ENCODE data around the gene FBXO7.
"Not testable (repeated sequence)": the region's sequence is repeated elsewhere in the genome, so short reads cannot be mapped to it uniquely, and the experiment has no call there.

The FBXO7 gene

DNA sequence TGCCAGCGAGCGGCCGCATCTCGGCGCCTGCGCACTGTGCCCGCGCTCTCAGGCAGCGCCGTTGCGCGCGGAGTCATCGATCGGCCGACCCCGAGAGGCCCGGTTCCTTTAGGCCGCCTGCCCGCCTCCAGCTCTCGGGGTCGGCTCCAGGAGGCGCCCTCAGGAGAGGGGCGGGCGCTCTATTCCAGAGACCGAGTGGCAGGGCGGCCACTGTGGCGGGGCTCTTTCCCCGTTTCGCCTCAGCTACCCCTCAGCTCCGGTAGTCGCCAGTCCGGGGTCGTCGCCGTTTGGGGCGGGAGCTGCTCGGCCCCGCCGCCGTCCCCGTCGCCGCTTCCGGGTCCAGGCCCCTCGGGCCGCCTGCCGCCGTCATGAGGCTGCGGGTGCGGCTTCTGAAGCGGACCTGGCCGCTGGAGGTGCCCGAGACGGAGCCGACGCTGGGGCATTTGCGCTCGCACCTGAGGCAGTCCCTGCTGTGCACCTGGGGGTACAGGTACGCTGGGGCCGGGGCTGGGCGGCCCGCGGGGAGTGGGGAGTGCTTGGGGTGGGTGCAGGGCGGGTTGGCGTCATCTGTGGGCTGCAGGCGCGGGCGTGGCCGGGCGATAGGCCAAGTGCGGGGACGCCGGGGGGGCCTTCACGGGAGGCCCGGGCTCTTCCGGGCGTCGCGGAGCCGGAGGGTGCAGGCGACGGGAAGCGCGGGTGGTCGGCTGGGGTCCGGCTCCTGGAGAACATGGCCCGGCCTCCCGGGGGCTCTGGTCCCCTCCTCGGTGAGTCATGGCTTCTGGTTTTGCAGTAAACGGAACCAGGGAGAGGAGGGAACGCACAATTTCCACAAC, at the start of gene FBXO7:
FBXO7 (plus strand) TSS at position 177 of the 833 bp plus-strand sequence; CDS start at position 369, 192 bp downstream.
- peak; percentile 64 to 71 for DNase-seq

DNA sequence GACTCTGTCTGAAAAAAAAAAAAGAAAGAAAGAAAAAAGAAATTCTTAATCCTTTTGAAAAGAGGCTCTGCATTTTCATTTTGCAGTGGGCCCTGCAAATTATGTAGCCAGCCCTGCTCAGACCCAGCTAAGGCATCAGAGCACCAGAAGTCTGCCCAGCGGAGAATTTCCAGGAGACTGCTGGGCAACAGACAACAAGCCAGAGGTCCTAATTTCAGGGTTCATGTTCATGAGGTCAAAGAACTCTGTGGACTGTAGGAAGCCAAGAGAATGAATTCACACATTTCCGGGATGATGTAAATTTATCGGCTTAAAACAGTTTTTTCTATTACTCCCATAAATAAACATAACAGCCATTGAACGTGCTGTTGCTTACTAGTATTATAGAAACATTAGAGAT, 47.7 kb upstream of the FBXO7 start:
- no peak for DNase-seq

- no peak for DNase-seq
Observed at GRCh38 chr22:32430352-32430751, 44.3 kb upstream of the FBXO7 start.

DNA sequence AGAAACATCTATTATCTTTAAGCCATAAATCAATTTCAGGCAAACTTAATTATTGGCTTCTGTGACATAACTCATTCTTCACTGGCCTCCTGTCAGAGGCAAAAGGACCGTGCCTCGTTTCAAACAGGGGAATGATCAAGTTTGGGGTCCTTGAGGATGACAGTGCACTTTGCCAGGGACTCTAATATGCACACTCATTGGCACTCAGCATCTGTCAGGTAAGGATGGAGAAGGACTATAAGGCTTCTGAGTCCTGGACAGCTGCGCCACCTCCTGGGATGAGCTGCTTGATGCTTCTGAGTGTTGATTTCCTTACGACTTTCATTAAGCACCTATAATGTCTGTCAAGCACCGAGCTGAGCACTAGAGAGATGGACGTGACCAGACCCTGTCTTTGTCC, 30.5 kb upstream of the FBXO7 start:
- no peak for DNase-seq

DNA sequence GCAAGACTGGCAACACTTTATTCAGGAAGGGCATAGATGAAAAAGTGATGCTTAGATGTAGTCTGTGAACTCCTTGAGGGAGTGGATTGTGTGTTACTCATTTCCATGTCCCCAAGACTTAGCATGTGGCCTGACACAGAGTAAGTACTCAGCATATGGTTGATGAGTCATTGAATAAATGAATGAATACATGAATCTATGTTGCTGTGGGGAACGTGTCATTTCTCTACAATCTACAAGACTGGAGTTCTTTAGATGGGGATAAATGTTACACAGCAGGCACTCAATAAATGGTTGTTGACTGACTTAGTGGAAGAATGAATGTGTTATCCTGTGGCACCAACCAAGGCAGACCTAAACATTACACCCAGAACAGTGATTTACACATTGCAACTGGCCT, 28.3 kb upstream of the FBXO7 start:
- DNase-seq = no peak

DNA sequence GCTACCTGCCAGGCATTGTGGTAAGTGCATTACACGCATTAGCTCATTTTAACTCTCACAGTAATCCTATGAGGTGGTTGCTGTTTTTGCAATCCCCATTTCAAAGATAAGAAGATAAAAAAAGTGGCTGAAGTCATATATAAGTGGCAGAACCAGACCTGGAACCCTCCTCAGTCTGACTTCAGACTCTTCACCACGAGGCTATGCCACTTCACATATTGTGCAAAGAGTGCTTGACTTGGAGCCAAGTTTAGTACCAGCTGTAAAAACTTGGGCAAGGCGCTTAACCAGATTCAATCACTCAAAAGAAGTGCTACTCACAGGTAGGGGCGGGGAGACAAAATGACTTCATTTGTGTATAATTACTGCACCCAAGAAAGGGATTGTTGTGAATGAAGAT, 25.6 kb upstream of the FBXO7 start:
- DNase-seq = no peak

- no peak for DNase-seq
Observed at GRCh38 chr22:32457031-32457430, 17.6 kb upstream of the FBXO7 start.

GRCh38 chr22:32462452-32462851, 12.2 kb upstream of the FBXO7 start:
- no peak for DNase-seq

- no peak for DNase-seq
Observed at GRCh38 chr22:32465661-32466060, 8.9 kb upstream of the FBXO7 start.

- DNase-seq = no peak
Observed at GRCh38 chr22:32466496-32466895, 8.1 kb upstream of the FBXO7 start.

GRCh38 chr22:32469799-32470212, 4.8 kb upstream of the FBXO7 start:
- no peak for DNase-seq

GRCh38 chr22:32473388-32473952, 1.1 kb upstream of the FBXO7 start:
- peak in 1 of 2 experiments; percentile 14 for DNase-seq

- DNase-seq = no peak
Observed at GRCh38 chr22:32475468-32476010, 928 bp downstream of the FBXO7 start.

- DNase-seq = no peak
Observed at GRCh38 chr22:32476281-32477195, 1.9 kb downstream of the FBXO7 start.

GRCh38 chr22:32477596-32477995, 3.0 kb downstream of the FBXO7 start:
- DNase-seq = no peak

DNA sequence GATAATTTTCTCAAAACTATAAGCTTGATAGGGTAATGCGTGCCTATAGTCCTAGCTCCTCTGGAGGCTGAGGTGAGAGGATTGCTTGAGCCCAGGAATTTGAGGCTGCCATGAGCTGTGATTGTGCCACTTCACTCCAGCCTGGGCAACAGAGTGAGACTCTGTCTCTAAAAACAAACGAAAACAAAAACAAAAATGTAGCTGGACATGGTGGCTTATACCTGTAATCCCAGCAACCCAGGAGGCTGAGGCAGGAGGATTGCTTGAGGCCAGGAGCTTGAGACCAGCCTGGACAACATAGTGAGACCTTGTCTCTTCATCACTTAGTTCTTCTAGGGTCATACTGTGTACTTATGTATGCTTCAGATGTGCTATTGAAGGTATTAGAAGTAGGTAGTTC, 3.9 kb downstream of the FBXO7 start:
- DNase-seq = not testable (repeated sequence)

GRCh38 chr22:32478994-32479393, 4.4 kb downstream of the FBXO7 start:
- DNase-seq = no peak

DNA sequence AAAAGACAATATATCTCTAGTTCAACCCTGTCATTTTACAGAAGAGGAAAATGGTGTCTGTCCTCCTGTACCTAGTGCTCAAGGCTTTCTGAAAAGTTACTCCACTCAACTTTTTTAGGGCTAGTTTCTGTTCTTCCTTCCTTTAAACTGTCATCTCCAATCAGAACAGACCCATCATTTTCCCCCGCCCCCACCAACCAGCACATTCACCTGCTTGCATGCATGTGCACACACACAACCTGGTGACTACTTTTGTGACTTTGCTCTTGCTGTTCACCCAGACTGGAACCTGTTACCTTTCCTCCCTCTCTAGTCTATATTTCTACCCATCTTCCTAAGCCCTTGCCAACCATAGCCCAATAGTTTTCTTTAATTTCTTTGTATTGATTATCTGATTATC, 5.6 kb downstream of the FBXO7 start:
- DNase-seq = no peak

- DNase-seq = no peak
Observed at GRCh38 chr22:32482708-32483107, 8.1 kb downstream of the FBXO7 start.

- DNase-seq = no peak
Observed at GRCh38 chr22:32486656-32487390, 12.2 kb downstream of the FBXO7 start.

DNA sequence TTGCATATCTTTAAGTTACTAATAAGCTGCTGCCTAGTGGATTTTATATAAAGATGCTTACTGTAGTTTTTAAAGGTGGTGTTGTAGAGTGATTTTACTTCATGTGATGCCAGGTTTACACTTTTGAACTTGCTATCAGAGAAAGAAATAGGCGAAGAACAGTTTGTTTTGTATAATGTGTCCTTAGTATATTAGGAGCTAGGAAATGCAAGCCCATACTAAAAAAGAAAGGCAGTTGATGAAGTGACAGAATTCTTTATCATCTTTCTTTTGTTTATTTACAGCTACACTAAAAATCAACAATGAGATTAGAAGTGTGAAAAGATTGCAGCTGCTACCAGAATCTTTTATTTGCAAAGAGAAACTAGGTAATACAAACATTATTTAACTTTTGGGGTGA, 12.8 kb downstream of the FBXO7 start:
- DNase-seq = no peak

GRCh38 chr22:32489377-32489776, 14.8 kb downstream of the FBXO7 start:
- no peak for DNase-seq
